ENCODE data around the gene HYLS1. TPM values are rescaled to one million over a fixed set of nuclear protein-coding genes. Genes with fewer than 3 reads are reported as not detected.

The HYLS1 gene
- polyA plus RNA-seq, 2 of the 4 experiments (the other 2 are of a cell fraction) = 14.9 to 18.7 TPM

- no peaks in the 10 kb centered on the region for H3K4me1 ChIP-seq
- ChIA-PET CTCF (interaction anchor here (2.5 to 6.7 kb wide), 3 partner anchors 15 to 254 kb away, joined by 9 to 38 read pairs (median 15); partner anchors contain the start of gene CDON), POLR2A (no interaction called here)
- no peak overlapping the region for H3K4me2 ChIP-seq
- no peak overlapping the region for H3K4me3 ChIP-seq
- no peaks in the 10 kb centered on the region for H3K9me3 ChIP-seq
- ATAC-seq = no peak
- no peak overlapping the region for H3K27ac ChIP-seq
- DNase-seq (ENCODE audit: low read depth in 1 of 2, low spot score in 1 of 2) = no peak
- FAIRE-seq = no peak
- TF ChIP-seq HDAC2 (IDR thresholded peaks at IDR 0.05) (no peak), ZNF302 (CRISPR knock-in tag; IDR thresholded peaks at IDR 0.05) (no peak), ESRRA (IDR thresholded peaks at IDR 0.05; ENCODE audit: borderline replicate concordance, low read length) (no peak), CBX8 (IDR thresholded peaks at IDR 0.05) (no peak), FOXS1 (CRISPR knock-in tag; IDR thresholded peaks at IDR 0.05) (no peak), GATA3 (IDR thresholded peaks at IDR 0.05; ENCODE audit: borderline replicate concordance) (no peak), HEYL (CRISPR knock-in tag; IDR thresholded peaks at IDR 0.05) (no peak), RARB (CRISPR knock-in tag; IDR thresholded peaks at IDR 0.05) (no peak)
- WGBS (ENCODE audit: missing lambda C conversion rate) = 56% methylated on average over 4 of the region's 4 CpGs
These were observed 51.6 kb downstream of the HYLS1 start for GRCh38 chr11:125939081-125939521.

- Histone ChIP-seq H3K4me2 (no peak overlapping the region), H3K4me1 (no peaks in the 10 kb centered on the region), H3K4me3 (no peak overlapping the region), H3K27ac (no peak overlapping the region), H3K9me3 (no peaks in the 10 kb centered on the region)
- no peak for TF ChIP-seq CBX8 (IDR thresholded peaks at IDR 0.05)
- TF ChIP-seq CHD4 (IDR thresholded peaks at IDR 0.05; ENCODE audit: borderline replicate concordance) = no peak
- TF ChIP-seq POLR2A (IDR thresholded peaks at IDR 0.05; ENCODE audit: low read length) = no peak
- no peak for TF ChIP-seq JUNB (IDR thresholded peaks at IDR 0.05)
- TF ChIP-seq CTCF (IDR thresholded peaks at IDR 0.05) = no peak
- no peak for TF ChIP-seq HMGXB4 (CRISPR knock-in tag; IDR thresholded peaks at IDR 0.05; ENCODE audit: borderline replicate concordance)
- FAIRE-seq (no peak), ATAC-seq (no peak), DNase-seq (ENCODE audit: low read depth in 1 of 2, low spot score in 1 of 2) (no peak)
- WGBS (ENCODE audit: missing lambda C conversion rate) = 89% methylated on average over 4 of the region's 4 CpGs
- POLR2A ChIA-PET = no interaction called here
- CTCF ChIA-PET = interaction anchor here (0.6 to 6.7 kb wide), 4 partner anchors 16 to 253 kb away, joined by 5 to 38 read pairs (median 10); no protein-coding TSS in a partner anchor
These were observed 52.7 kb downstream of the HYLS1 start for GRCh38 chr11:125940145-125940544.

- ATAC-seq (no peak), FAIRE-seq (no peak)
- TF ChIP-seq SMC3 (IDR thresholded peaks at IDR 0.05) (no peak), NR3C1 (IDR thresholded peaks at IDR 0.05) (no peak), REST (IDR thresholded peaks at IDR 0.05) (no peak), FOXS1 (CRISPR knock-in tag; IDR thresholded peaks at IDR 0.05) (no peak), CHD2 (IDR thresholded peaks at IDR 0.05; ENCODE audit: low read length, partially characterized antibody) (no peak), RAD21 (conservative IDR thresholded peaks at IDR 0.05 in 1 of 2, IDR thresholded peaks at IDR 0.05 in 1 of 2) (no peak), RNF2 (IDR thresholded peaks at IDR 0.05; ENCODE audit: borderline replicate concordance, low read depth) (no peak), MYC (IDR thresholded peaks at IDR 0.05; ENCODE audit: borderline replicate concordance, low read length) (no peak), ELK1 (IDR thresholded peaks at IDR 0.05; ENCODE audit: low read depth, low read length) (no peak), ZNF302 (CRISPR knock-in tag; IDR thresholded peaks at IDR 0.05) (no peak), BHLHE40 (IDR thresholded peaks at IDR 0.05; ENCODE audit: low read depth, low read length) (no peak), TFCP2L1 (CRISPR knock-in tag; IDR thresholded peaks at IDR 0.05) (no peak), JUNB (IDR thresholded peaks at IDR 0.05) (no peak), HOXB5 (CRISPR knock-in tag; IDR thresholded peaks at IDR 0.05) (no peak), NPAS2 (CRISPR knock-in tag; IDR thresholded peaks at IDR 0.05; ENCODE audit: borderline replicate concordance) (no peak), CHD4 (IDR thresholded peaks at IDR 0.05; ENCODE audit: borderline replicate concordance) (no peak), TP53 (CRISPR knock-in tag; IDR thresholded peaks at IDR 0.05) (no peak), RCOR1 (IDR thresholded peaks at IDR 0.05; ENCODE audit: low read depth, low read length) (no peak)
These were observed 53.8 kb downstream of the HYLS1 start for GRCh38 chr11:125941267-125941618.

More at GRCh38 chr11:125941267-125941618, 53.8 kb downstream of the HYLS1 start:
- Histone ChIP-seq H3K4me3 (no peak overlapping the region), H3K4me1 (no peaks in the 10 kb centered on the region), H3K27ac (no peak overlapping the region), H3K4me2 (no peak overlapping the region), H3K9me3 (no peaks in the 10 kb centered on the region)
- no peak for DNase-seq (ENCODE audit: low read depth in 1 of 2, low spot score in 1 of 2)
- 88% methylated on average over 4 of the region's 4 CpGs for WGBS (ENCODE audit: missing lambda C conversion rate)
- ChIA-PET POLR2A (no interaction called here), CTCF (interaction anchor here (1.0 to 6.7 kb wide), 12 partner anchors 10 to 257 kb away, joined by 3 to 38 read pairs (median 5); partner anchors contain the start of gene CDON)
